HFFc6 (cell line): ENCODE results near the gene HOOK2. TPM values are rescaled to one million over a fixed set of nuclear protein-coding genes. Genes with fewer than 3 reads are reported as not detected.
A peak's percentile ranks its signal among the peaks of the same experiment; 100 is the strongest.

Experiments used
- DNase-seq: peaks from one replicate; pipeline ENCODE4 v3.0.0-alpha.2; 2018
- H3K27ac Mint-ChIP-seq: 2 replicates; pipeline ENCODE4 v1.8.0; 2020; ENCODE audit warnings: mild to moderate bottlenecking, mixed read lengths
- H3K27me3 Mint-ChIP-seq: 2 replicates; pipeline ENCODE4 v1.8.0; 2021; ENCODE audit warnings: mild to moderate bottlenecking, moderate library complexity, mixed read lengths; ENCODE audit not compliant: insufficient read depth
- H3K36me3 Mint-ChIP-seq: 2 replicates; pipeline ENCODE4 v1.8.0; 2021; ENCODE audit warnings: low read depth, mixed read lengths
- H3K4me1 Mint-ChIP-seq: 2 replicates; pipeline ENCODE4 v1.8.0; 2020; ENCODE audit warnings: low read depth, mixed read lengths
- H3K4me3 Mint-ChIP-seq: 2 replicates; pipeline ENCODE4 v1.8.0; 2020; ENCODE audit warnings: mild to moderate bottlenecking, moderate library complexity, mixed read lengths
- H3K9me3 Mint-ChIP-seq: 2 replicates; pipeline ENCODE4 v1.8.0; 2020; ENCODE audit warnings: mild to moderate bottlenecking, mixed read lengths
- CTCF ChIP-seq: fragments of 200-600 bp; sonication (generic); IDR thresholded peaks from 2 replicates; pipeline ENCODE4 v1.5.0; 2021; ENCODE audit warnings: antibody characterized with exemption, mild to moderate bottlenecking
- total RNA-seq, 6 experiments: library from RNA; stranded (reverse); fragmentation: NEBNext Ultra II Directional; extraction: Animal tissue kit (Norgen Biotek cat#: 25700); gene quantifications; 2 replicates in 1 of 6; 3 replicates in 5 of 6; pipeline ENCODE4 v1.2.3, GENCODE V29; 2021

The HOOK2 gene
- total RNA-seq, 6 experiments from 2014 or later = 10.5 to 13.8 (median 11.5) TPM

- Mint-ChIP-seq H3K4me1 (peaks cover 33% of the 10 kb centered on the region), H3K27me3 (peaks cover 3% of the 10 kb centered on the region), H3K27ac (no peak overlapping the region), H3K36me3 (no peaks in the 10 kb centered on the region), H3K9me3 (no peaks in the 10 kb centered on the region), H3K4me3 (no peak overlapping the region)
- DNase-seq = no peak
- no peak for TF ChIP-seq CTCF
These were observed 11.0 kb upstream of the HOOK2 start for GRCh38 chr19:12786141-12786870.

- H3K27ac Mint-ChIP-seq = no peak overlapping the region
- TF ChIP-seq CTCF = no peak
- no peak overlapping the region for H3K4me3 Mint-ChIP-seq
- peaks cover 2% of the 10 kb centered on the region; the same call in 1 of the 2 replicates for H3K27me3 Mint-ChIP-seq
- no peaks in the 10 kb centered on the region for H3K36me3 Mint-ChIP-seq
- H3K9me3 Mint-ChIP-seq = no peaks in the 10 kb centered on the region
- no peak for DNase-seq
- H3K4me1 Mint-ChIP-seq = peaks cover 28% of the 10 kb centered on the region
These were observed 10.2 kb upstream of the HOOK2 start for GRCh38 chr19:12785431-12786031.

- H3K27me3 Mint-ChIP-seq = no peaks in the 10 kb centered on the region
- H3K36me3 Mint-ChIP-seq = no peaks in the 10 kb centered on the region
- peaks cover 23% of the 10 kb centered on the region for H3K4me1 Mint-ChIP-seq
- no peak overlapping the region for H3K27ac Mint-ChIP-seq
- no peaks in the 10 kb centered on the region for H3K9me3 Mint-ChIP-seq
- no peak overlapping the region for H3K4me3 Mint-ChIP-seq
- no peak for DNase-seq
- TF ChIP-seq CTCF = no peak
These were observed 9.6 kb upstream of the HOOK2 start for GRCh38 chr19:12784871-12785430.

GRCh38 chr19:12784394-12784870 lies 9.1 kb upstream of the HOOK2 start:
- no peak for TF ChIP-seq CTCF
- Mint-ChIP-seq H3K9me3 (no peaks in the 10 kb centered on the region), H3K36me3 (no peaks in the 10 kb centered on the region), H3K4me1 (peaks cover 26% of the 10 kb centered on the region), H3K4me3 (no peak overlapping the region), H3K27ac (no peak overlapping the region), H3K27me3 (no peaks in the 10 kb centered on the region)
- no peak for DNase-seq

GRCh38 chr19:12783849-12784393 lies 8.6 kb upstream of the HOOK2 start:
- Mint-ChIP-seq H3K27me3 (no peaks in the 10 kb centered on the region), H3K4me1 (peaks cover 26% of the 10 kb centered on the region), H3K27ac (peak overlapping the region; percentile 92; the same call in 1 of the 2 replicates), H3K9me3 (no peaks in the 10 kb centered on the region), H3K4me3 (peak overlapping the region; percentile 76), H3K36me3 (no peaks in the 10 kb centered on the region)
- no peak for TF ChIP-seq CTCF
- DNase-seq = no peak
